H9 (cell line): ENCODE results near the gene ENPP1. TPM values are rescaled to one million over a fixed set of nuclear protein-coding genes. Genes with fewer than 3 reads are reported as not detected.
A peak's percentile ranks its signal among the peaks of the same experiment; 100 is the strongest.

ENCODE experiments used
- DNase-seq: peaks from one replicate; pipeline ENCODE4 v3.0.0-alpha.2; 2017
- H2AFZ ChIP-seq: one replicate; pipeline ENCODE4 v1.6.1; 2013; ENCODE audit warnings: mild to moderate bottlenecking, low read length, control low read depth, moderate library complexity
- H2AK5ac ChIP-seq: 2 replicates; pipeline ENCODE4 v1.6.1; 2013; ENCODE audit warnings: low read length, control low read depth, mixed read lengths; ENCODE audit not compliant: insufficient read length
- H2BK120ac ChIP-seq: one replicate; pipeline ENCODE4 v1.6.1; 2013; ENCODE audit warnings: low read depth, mild to moderate bottlenecking, low read length, control low read depth, inconsistent platforms; ENCODE audit not compliant: poor library complexity, severe bottlenecking
- H2BK12ac ChIP-seq: 2 replicates; pipeline ENCODE4 v1.6.1; 2013; ENCODE audit warnings: low read length, control low read depth, mixed read lengths, low read depth; ENCODE audit not compliant: insufficient read length
- H2BK15ac ChIP-seq: 2 replicates; pipeline ENCODE4 v1.6.1; 2013; ENCODE audit warnings: low read depth, low read length, control low read depth
- H2BK20ac ChIP-seq: one replicate; pipeline ENCODE4 v1.6.1; 2013; ENCODE audit warnings: low read depth, mild to moderate bottlenecking, low read length, control low read depth, inconsistent platforms; ENCODE audit not compliant: poor library complexity, severe bottlenecking
- H2BK5ac ChIP-seq: 2 replicates; pipeline ENCODE4 v1.6.1; 2013; ENCODE audit warnings: low read length, control low read depth, mixed read lengths; ENCODE audit not compliant: insufficient read length
- H3K14ac ChIP-seq: 2 replicates; pipeline ENCODE4 v1.6.1; 2013; ENCODE audit warnings: low read length, control low read depth; ENCODE audit not compliant: insufficient read depth
- H3K18ac ChIP-seq: 2 replicates; pipeline ENCODE4 v1.6.1; 2013; ENCODE audit warnings: low read depth, mild to moderate bottlenecking, mixed read lengths, low read length, control low read depth; ENCODE audit not compliant: insufficient read length
- H3K23ac ChIP-seq: 2 replicates; pipeline ENCODE4 v1.6.1; 2013; ENCODE audit warnings: low read length, control low read depth, mixed read lengths, low read depth; ENCODE audit not compliant: insufficient read length
- H3K23me2 ChIP-seq: 2 replicates; pipeline ENCODE4 v1.6.1; 2013; ENCODE audit warnings: low read depth, mild to moderate bottlenecking, mixed read lengths, low read length, control low read depth; ENCODE audit not compliant: insufficient read length, poor library complexity, severe bottlenecking
- H3K27ac ChIP-seq: 2 replicates; pipeline ENCODE4 v1.5.1; 2013; ENCODE audit warnings: low read length, control low read depth, mixed read lengths, low read depth; ENCODE audit not compliant: insufficient read length
- H3K27me3 ChIP-seq: 2 replicates; pipeline ENCODE4 v1.6.1; 2013; ENCODE audit warnings: low read length, control low read depth, inconsistent platforms; ENCODE audit not compliant: insufficient read depth
- H3K4ac ChIP-seq: 2 replicates; pipeline ENCODE4 v1.6.1; 2013; ENCODE audit warnings: low read depth, mild to moderate bottlenecking, control low read depth, inconsistent platforms, low read length, moderate library complexity
- H3K4me1 ChIP-seq: 2 replicates; pipeline ENCODE4 v1.6.1; 2013; ENCODE audit warnings: low read length, control low read depth, inconsistent platforms; ENCODE audit not compliant: insufficient read depth
- H3K4me2 ChIP-seq: 2 replicates; pipeline ENCODE4 v1.6.1; 2013; ENCODE audit warnings: low read length, control low read depth, mixed read lengths; ENCODE audit not compliant: insufficient read length, insufficient read depth
- H3K56ac ChIP-seq: 2 replicates; pipeline ENCODE4 v1.6.1; 2013; ENCODE audit warnings: low read depth, mild to moderate bottlenecking, mixed read lengths, low read length, control low read depth; ENCODE audit not compliant: insufficient read length
- H3K79me1 ChIP-seq: 2 replicates; pipeline ENCODE4 v1.6.1; 2013; ENCODE audit warnings: low read depth, mild to moderate bottlenecking, moderate library complexity, low read length, control low read depth, inconsistent platforms; ENCODE audit not compliant: insufficient read depth, poor library complexity, severe bottlenecking
- H3K79me2 ChIP-seq: 2 replicates; pipeline ENCODE4 v1.6.1; 2013; ENCODE audit warnings: low read length, control low read depth, inconsistent platforms; ENCODE audit not compliant: insufficient read depth
- H3K9ac ChIP-seq: 2 replicates; pipeline ENCODE4 v1.6.1; 2013; ENCODE audit warnings: low read length, control low read depth, mixed read lengths; ENCODE audit not compliant: insufficient read length; ENCODE audit errors: extremely low read depth
- H3K9me3 ChIP-seq: one replicate; pipeline ENCODE4 v1.6.1; 2013; ENCODE audit warnings: low read depth, low read length, inconsistent platforms; ENCODE audit not compliant: control insufficient read depth
- H3T11ph ChIP-seq: one replicate; pipeline ENCODE4 v1.6.1; 2013; ENCODE audit warnings: mild to moderate bottlenecking, low read length, control low read depth, inconsistent platforms
- H4K20me1 ChIP-seq: one replicate; pipeline ENCODE4 v1.6.1; 2013; ENCODE audit not compliant: control insufficient read depth, insufficient read length, insufficient read depth
- H4K5ac ChIP-seq: 2 replicates; pipeline ENCODE4 v1.6.1; 2013; ENCODE audit warnings: low read depth, mild to moderate bottlenecking, mixed read lengths, low read length, control low read depth; ENCODE audit not compliant: insufficient read length
- H4K8ac ChIP-seq: replicated peaks from 2 replicates; pipeline ENCODE4 v1.6.1; 2013; ENCODE audit warnings: low read length, control low read depth, mixed read lengths, low read depth; ENCODE audit not compliant: insufficient read length
- H4K91ac ChIP-seq: 2 replicates; pipeline ENCODE4 v1.6.1; 2013; ENCODE audit warnings: low read depth, mild to moderate bottlenecking, moderate library complexity, mixed read lengths, low read length, control low read depth; ENCODE audit not compliant: insufficient read length
- H3K27ac Mint-ChIP-seq, 3 experiments: 2 replicates in 2 of 3; 3 replicates in 1 of 3; pipeline ENCODE4 v1.8.0; 2020 to 2021; ENCODE audit warnings: mixed read lengths in 3 of 3, mild to moderate bottlenecking in 1 of 3, moderate library complexity in 1 of 3
- H3K27me3 Mint-ChIP-seq: 2 replicates; pipeline ENCODE4 v1.8.0; 2021; ENCODE audit warnings: low read depth, mild to moderate bottlenecking, moderate library complexity, mixed read lengths
- H3K36me3 Mint-ChIP-seq, 3 experiments: 2 replicates in 2 of 3; 3 replicates in 1 of 3; pipeline ENCODE4 v1.8.0; 2020 to 2021; ENCODE audit warnings: low read depth in 3 of 3, mixed read lengths in 3 of 3; ENCODE audit not compliant: insufficient read depth in 1 of 3
- H3K4me1 Mint-ChIP-seq, 2 experiments: 2 replicates each; pipeline ENCODE4 v1.8.0; 2020; ENCODE audit warnings: mixed read lengths in 2 of 2
- H3K4me3 Mint-ChIP-seq, 2 experiments: 2 replicates in 1 of 2; 3 replicates in 1 of 2; pipeline ENCODE4 v1.8.0; 2020 to 2021; ENCODE audit warnings: mild to moderate bottlenecking in 2 of 2, mixed read lengths in 2 of 2, moderate library complexity in 1 of 2
- H3K9me3 Mint-ChIP-seq, 2 experiments: 2 replicates in 1 of 2; 3 replicates in 1 of 2; pipeline ENCODE4 v1.8.0; 2020; ENCODE audit warnings: mild to moderate bottlenecking in 2 of 2, mixed read lengths in 2 of 2, moderate library complexity in 1 of 2
- CTCF ChIP-seq: fragments of 200-600 bp; sonication (generic); conservative IDR thresholded peaks from 3 replicates; pipeline ENCODE4 v1.8.0; 2021; ENCODE audit warnings: antibody characterized with exemption, mild to moderate bottlenecking
- WGBS: extraction: QIAGEN DNeasy Blood & Tissue Kit; methylation state at CpG from one replicate; pipeline ENCODE4 v1.1.7; 2013; ENCODE audit warnings: missing lambda C conversion rate, low lambda C conversion rate, mixed read lengths; ENCODE audit not compliant: insufficient read length; ENCODE audit errors: extremely low coverage; 5-methylcytosine and 5-hydroxymethylcytosine counted together
- long read RNA-seq: library from polyadenylated mRNA; unstranded; transcript quantifications from one replicate; pipeline ENCODE4 v2.0.0, GENCODE V29; 2020
- total RNA-seq: library from RNA; stranded (reverse); gene quantifications from 2 replicates; pipeline ENCODE4 v1.2.1, GENCODE V29; 2021

Gene ENPP1
- 21.1 and 22.5 TPM in 2 replicates for total RNA-seq
- long read RNA-seq, full-length matches to known transcripts = 9 of 18 reads
- long read RNA-seq, partial matches to known transcripts = 5 of 18 reads
- long read RNA-seq, other reads (novel, unspliced or antisense) = 4 of 18 reads

GRCh38 chr6:131807644-131808459 lies at the start of gene ENPP1:
TSS of gene ENPP1 (plus strand) at chr6:131808020. CDS start at chr6:131808036, 16 bp downstream.
- Mint-ChIP-seq H3K27ac (peak within 1 kb of the TSS; percentile 66 to 96 (median 96)), H3K27me3 (peaks cover 32% of the 10 kb centered on the region), H3K9me3 (peaks cover 9% of the 10 kb centered on the region in 2 experiments), H3K4me3 (peak within 1 kb of the TSS; percentile 88 to 94), H3K4me1 (peaks cover 25 to 27% of the 10 kb centered on the region in 2 experiments), H3K36me3 (peaks cover 0 to 6% (median 3%) of the 10 kb centered on the region in 3 experiments; a peak in 4 of 7 replicates)
- no peak within 1 kb of the TSS for H3K56ac ChIP-seq
- H3K4me1 ChIP-seq = peaks cover 3% of the 10 kb centered on the region; the same call in 1 of the 2 replicates
- peak; percentile 76 for DNase-seq
- H4K20me1 ChIP-seq = no peaks in the 10 kb centered on the region
- H3K23ac ChIP-seq = no peak within 1 kb of the TSS
- no peak within 1 kb of the TSS for H2BK5ac ChIP-seq
- peak within 1 kb of the TSS; percentile 26 for H2BK20ac ChIP-seq
- peak; percentile 52; the same call in 2 of the 3 replicates for TF ChIP-seq CTCF
- no peak within 1 kb of the TSS for H4K5ac ChIP-seq
- no peak within 1 kb of the TSS for H2BK12ac ChIP-seq
- peaks cover 7% of the 10 kb centered on the region for H3K23me2 ChIP-seq
- no peaks in the 10 kb centered on the region for H3K27me3 ChIP-seq
- H2AK5ac ChIP-seq = no peak within 1 kb of the TSS
- H3K18ac ChIP-seq = no peak within 1 kb of the TSS
- no peak within 1 kb of the TSS for H3K4ac ChIP-seq
- H3K79me1 ChIP-seq = no peaks in the 10 kb centered on the region
- peak within 1 kb of the TSS; percentile 97 for H2AFZ ChIP-seq
- H2BK120ac ChIP-seq = no peak within 1 kb of the TSS
- H3K14ac ChIP-seq = peak within 1 kb of the TSS; percentile 31
- WGBS = no CpG with 5 or more reads among the region's 99 CpGs
- no peak within 1 kb of the TSS for H3K27ac ChIP-seq
- no peak within 1 kb of the TSS for H4K8ac ChIP-seq
- H4K91ac ChIP-seq = no peak within 1 kb of the TSS
- peak within 1 kb of the TSS; percentile 93 for H3K4me2 ChIP-seq
- peaks cover 1% of the 10 kb centered on the region; the same call in 1 of the 2 replicates for H3K79me2 ChIP-seq
- no peak within 1 kb of the TSS for H3T11ph ChIP-seq
- H3K9me3 ChIP-seq = no peaks in the 10 kb centered on the region
- peak within 1 kb of the TSS; percentile 72 for H3K9ac ChIP-seq
- no peak within 1 kb of the TSS for H2BK15ac ChIP-seq
